NCI-H1092 treated with DMSO at 0.1 percent for 48 hours (cell line): ENCODE data around the gene RAB11FIP5.
"Not testable (repeated sequence)": the region's sequence is repeated elsewhere in the genome, so short reads cannot be mapped to it uniquely, and the experiment has no call there.

Experiments used
- DNase-seq: peaks from one replicate; lab custom pipeline; 2025; lab: John Stamatoyannopoulos, UW

RAB11FIP5 gene

DNA sequence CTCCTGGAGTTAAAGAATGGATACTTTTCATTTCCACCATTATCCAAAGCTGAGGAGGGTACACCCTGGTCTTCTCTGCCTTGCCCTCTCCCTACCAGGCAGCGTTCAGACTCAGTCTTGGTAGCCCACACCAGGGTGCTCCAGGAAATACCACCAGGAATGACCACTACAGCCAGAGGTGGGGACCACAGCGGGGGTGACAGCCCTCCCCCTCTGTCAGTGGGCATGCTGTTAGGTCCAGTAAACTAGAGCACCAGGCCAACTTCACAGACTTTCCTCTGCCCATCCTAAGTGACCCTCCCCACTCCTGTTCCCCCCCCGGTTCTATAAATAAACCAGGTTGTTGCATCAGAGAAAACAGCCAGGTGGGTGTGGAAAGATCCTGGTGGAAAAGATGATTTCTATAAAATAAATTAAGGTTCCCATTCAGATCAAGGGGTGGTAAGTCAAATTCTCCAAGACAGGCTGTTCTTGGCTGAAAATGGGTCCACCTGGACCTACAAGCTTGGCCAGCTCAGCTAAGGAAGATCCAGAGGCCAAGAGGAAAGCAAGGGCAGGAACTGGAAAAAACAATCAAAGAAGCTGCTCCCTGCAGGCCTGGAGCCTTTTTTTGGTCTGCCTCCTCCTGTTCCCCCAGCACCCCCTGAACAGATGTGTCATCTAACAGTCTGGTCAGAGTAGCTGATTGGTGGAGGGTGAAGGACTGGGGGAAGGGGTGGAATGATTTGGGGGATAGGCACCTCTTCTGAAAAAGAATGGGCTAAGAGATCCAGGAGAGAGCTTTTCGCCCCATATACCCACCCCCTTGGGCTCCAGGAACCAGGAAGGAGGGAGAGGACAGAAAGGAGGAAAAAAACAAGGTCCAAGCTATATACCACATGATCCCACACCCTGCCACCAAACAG is 2.3 kb downstream of the RAB11FIP5 start:
- DNase-seq: no peak

DNA sequence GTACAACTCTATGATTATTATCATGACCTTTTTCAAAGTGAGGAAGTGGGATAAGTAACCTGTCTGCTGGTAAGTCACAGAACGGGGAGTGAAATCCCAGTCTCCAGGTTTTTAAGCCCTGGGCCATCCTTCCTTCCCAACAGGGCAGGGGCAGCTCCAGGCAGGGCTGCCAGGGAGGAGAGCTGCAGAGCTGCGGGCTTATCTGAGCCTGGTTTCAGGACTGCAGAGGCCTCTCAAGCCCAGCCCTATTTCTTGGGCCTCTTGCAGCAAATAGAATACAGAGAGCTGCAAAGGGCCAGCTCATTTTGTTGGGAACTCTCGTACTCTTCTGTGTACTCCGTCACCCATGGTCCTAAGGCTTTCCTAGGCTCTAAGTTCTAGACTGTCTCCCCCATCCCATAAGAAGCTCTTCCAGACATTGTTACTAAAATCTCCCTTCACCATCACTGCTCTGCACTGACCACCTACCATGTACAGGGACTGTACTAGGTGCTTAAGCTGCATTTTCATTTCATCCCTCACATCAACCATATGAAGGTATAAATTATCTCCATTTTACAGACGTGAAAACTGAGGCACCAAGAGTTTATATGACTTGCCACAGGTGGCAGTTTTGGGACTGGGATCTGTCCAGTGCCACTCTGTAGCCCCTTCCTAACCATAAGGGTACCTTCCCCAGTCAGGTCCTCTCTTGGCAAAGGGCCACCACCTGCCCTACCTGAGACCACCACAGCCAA is 3.1 kb downstream of the RAB11FIP5 start:
- no peak for DNase-seq

DNA sequence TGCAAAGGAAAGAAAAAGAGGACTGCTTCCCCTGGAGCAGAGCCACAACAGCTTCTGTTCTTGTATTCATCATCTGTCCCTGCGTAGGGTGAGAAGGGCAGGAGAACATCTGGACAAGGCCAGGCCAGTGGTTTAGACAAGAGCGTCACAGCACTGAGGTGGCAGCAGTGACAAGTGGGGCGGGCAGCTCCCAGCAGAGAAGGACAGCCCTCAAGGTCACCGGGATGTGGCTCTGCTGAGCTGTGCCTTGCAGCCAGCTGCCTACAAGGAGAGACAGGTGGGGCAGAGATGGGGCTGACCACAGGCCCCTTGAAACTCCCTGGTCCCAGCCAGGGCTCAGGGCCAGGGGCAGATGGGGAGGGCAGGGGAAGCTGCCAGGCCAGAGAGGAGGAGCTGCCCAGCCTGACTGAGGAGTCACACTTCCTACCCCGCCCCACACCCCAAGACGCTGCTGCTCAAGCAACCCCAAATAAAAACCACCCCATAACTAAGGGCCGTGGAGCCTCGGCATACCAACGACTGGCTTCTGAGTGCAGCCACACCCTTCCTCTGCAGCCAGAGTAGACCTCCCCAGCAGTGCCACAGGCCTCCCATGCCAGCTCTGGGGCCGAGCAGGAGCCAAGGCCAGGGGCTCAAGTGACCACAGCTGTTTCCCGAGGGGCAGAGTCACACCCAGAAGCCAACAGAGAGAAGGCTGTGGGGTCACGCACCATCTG is 5.4 kb downstream of the RAB11FIP5 start:
- DNase-seq: no peak

DNA sequence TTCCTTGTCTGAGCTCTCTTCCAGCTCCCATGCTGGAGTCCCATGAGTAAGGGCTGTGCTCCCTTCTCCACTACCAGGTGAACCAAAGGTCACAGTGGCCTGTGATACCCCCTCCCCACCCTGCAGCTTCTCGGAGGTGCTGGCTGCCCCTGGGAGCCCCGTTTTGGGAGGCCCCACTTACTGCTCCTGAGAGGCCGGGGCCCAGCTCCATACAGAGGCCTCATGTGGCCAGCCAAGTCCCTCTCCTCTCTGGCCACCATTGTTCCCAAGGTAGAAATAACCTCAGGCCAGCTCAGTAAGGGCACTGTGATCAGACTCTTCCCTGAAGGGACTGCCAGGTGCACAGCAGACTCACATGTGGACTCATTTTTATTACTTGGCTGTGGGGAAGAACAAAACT is 6.0 kb downstream of the RAB11FIP5 start:
- no peak for DNase-seq

DNA sequence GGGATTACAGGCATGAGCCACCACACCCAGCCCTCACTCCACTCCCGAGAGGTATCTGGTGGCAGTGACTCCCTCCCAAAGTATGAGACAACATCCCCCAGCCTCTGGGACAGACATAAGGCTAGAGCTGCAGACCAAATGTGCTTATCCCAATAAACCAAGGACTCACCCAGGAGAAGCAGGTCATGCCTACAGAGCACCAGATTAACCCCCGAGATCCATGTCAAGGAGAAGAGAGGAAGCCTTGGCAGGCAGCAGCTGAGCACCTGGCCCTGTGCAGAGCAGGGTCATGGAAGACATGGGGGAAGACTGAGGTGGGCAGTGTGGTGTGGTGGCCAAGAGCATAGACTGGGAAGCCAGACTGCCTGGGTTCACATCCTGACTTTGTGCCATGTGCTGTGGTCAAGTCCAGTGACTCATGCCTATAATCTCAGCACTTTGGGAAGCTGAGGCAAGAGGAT is 7.2 kb downstream of the RAB11FIP5 start:
- DNase-seq: no peak

DNA sequence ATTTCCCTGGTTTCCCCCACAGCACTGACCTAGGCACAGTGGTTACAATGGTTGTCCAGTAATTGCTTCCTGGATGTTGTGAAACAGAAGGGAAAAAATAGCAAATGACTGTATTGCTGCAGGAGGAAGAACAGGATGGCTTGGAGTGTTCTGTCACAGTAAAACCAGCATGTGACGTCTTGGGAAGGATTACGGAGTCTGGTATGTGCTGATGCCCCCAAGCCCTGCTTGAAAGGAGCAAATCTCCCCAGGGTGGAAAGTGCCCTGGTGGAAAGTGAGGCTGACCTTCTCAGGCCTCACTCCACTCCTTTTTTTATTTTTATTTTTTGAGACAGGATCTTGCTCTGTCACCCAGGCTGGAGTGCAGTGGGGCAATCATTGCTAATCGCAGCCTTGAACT is 7.8 kb downstream of the RAB11FIP5 start:
- no peak for DNase-seq

DNA sequence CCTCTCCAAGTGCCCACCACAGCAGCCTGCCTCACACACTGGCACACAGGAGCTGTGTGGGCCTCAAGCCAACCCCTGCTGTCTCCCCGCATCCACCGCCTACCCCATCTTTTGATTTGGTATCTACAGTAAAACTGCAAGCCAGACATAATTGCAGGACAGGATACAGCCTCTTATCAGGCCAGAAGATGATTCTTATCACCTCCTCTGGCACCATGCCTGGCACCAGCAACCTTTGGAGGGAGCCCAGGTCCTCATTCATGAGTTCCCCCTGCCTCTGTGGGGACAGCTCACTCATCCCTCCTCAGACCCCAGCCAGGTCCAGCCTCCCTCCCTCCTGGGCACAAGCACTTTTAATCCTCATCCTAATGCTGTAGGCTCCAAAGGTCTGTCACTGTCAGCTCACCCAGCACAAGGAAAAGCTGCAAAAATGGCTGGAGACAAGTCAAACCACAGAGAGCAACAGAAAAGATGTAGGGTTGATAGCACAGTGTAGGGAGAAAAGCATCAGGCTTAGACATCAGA is 9.7 kb downstream of the RAB11FIP5 start:
- peak; percentile 77 for DNase-seq

DNA sequence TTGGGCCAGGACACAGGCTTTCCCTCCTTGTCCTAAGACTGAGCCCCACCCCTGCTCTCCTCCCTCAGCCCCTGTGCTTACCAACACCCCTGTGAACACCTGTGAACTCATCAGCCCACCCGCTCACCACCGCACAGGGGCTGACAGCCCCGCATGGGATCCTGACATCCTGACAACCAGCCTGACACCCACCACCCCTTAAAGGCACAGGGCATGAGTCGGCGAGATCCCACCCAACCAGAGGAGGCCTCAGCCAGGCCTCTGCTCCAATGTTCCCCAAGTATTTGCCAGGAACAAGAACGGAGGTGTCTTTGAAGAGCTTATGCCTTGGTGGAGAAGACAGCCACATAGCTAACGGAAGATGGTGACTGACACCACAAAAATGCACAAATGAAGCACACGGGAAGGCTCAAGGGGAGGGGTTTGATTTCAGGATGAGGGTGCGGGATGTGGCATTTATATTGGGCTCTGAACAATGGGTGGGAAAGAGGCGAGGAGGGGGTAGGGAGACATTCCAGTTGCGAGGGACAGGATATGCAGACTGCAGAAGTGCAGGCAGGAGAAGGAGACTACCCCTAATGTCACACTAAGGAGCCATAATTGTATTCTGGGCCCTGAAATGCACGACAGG is 11.0 kb downstream of the RAB11FIP5 start:
- no peak for DNase-seq

DNA sequence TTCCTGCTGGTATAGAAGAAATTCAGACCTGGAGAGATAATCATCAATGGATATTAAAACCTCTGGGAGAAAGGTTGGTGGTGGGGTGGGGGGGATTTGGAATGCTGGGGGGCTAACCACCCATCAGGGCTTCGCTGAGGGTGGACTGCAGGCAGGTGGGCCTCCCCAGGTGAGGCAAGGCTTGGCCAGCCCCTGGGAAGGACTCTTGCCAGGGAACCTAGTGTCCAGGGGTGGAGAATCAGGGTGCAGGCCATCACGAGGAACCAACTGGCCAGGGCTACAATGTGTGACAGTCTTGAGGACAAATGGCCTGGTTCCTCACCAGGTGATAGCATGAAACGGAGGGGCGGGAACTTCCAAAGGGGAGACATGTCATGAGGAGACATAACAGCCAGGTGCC is 11.8 kb downstream of the RAB11FIP5 start:
- no peak for DNase-seq

DNA sequence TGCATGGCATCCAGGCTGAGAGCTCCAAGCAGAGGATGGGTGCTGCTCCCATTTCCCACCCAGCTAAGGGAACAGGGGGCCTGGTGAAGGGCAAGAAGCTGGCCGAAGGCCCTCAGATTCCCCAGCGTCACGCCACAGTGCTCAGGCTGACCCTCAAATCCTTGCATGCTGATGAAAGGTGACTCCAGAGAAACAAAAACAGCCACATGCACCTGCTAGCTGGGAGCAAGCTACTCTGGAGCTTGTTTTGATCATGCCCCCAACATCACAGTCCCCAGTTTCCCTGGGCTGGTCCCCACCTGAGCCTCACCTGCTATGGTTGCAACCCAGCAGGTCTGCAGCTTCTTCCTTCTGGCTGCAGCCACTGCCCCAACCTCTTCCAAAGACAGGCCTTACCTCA is 13.3 kb downstream of the RAB11FIP5 start:
- no peak for DNase-seq

DNA sequence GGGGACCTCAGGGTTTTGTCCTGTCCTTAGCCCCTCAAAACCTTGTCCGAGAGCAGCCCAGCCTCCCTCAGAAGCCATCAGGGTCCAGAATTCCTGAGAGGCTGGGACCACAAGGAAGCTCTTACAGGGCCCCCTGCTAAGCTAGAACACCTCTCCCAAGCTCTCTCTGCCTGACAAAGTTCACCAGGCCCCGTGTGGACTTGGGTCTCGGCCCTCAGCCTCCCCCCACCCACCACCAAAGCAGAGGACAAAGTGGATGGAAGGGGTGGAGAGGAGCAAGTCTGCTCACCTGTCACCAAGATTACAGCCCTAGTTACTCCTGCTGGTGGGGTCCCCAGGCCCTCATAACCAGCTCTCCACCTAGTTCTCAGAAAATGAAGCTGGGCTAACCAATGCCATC is 16.8 kb downstream of the RAB11FIP5 start:
- no peak for DNase-seq

DNA sequence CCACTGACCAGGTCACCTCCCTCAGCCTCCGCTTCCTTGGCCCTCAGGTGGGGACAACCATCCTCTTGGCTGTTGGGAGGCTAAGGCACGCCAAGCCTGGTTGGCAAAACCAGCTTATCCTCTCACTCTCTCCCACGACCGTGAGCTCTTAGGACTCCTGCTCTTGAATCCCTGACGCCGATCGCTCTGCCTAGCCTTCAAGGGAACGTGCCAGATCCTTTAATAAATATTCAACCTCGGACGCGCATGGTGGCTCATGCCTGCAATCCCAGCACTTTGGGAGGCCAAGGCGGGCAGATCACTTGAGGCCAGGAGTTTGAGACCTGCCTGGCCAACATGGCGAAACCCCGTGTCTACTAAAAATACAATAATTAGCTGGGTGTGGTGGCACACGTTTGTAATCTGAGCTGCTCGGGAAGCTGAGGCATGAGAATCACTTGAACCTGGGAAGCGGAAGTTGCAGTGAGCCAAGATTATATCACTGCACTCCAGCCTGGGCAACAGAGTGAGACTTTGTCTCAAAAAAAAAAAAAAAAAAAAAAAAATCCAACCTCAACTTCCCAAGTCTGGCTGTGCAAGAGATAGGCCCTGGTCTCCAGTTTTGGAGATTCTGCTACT is 19.0 kb downstream of the RAB11FIP5 start:
- not testable (repeated sequence) for DNase-seq

DNA sequence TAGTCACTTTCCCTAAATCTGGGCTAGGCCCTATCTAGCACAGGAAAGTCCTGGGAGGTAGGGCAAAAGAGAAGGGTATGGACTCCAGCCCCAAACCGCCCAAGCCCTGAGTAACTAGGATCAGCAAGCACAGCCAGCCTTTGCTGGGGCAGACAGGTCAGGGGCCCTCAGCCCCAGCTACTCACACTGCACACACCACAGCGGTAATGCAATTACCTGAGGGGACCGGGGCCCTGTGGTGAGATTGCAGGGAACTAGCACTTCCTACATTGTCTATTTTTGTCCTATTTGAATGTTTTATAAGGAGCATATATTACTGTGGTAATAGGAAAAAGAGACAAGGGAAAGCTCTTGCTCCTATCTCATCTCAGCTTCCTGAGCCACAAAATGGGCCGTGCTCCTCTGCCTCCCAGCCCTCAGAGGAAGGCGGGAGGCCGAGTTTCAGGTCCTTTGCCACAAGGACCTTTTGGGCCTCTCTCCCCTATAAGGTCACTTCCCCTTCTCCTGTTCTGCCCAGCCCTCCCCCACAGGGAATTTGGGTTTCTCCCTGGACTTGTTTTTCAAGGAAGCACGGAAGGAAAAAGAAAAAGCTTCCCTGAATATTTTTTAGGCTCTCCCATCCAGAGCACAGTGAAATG is 20.5 kb downstream of the RAB11FIP5 start:
- DNase-seq: no peak

DNA sequence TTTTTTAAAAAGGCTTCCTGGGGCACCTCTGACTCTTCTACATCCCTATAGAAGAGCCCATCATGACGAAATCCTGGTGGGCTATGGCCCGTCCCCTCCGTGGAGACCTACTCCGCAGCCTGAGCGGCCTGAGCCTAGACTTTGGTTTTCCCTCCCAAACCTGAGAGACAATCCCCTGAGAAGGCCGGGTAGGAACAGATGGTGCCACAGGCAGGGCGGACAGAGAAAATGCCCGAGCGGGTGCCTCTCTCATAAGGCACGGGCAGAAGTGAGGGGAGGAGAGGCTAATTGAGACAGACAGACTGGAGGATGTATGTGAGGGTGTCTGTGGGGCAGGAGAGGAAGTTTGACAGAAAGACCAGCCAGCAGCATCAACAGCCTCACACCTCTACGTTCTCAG is 21.1 kb downstream of the RAB11FIP5 start:
- no peak for DNase-seq

DNA sequence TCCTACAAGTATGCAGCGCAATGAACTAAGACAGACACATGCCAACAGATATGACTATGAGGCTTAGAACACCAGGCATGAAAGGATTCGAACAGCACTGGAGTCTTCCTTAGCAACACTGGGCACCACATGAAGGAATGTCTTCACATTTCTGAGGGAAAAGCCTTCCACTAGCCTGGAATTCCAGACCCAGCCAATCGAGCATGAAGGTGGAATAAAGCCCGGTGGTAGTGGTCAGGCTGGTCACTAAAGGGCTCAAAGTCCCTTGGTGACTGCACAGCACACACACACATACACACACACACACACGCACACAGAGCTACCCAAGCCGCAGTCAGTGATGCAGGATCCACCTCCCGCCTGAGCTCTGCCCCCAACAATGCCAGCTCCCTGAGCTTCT is 21.6 kb downstream of the RAB11FIP5 start:
- no peak for DNase-seq

DNA sequence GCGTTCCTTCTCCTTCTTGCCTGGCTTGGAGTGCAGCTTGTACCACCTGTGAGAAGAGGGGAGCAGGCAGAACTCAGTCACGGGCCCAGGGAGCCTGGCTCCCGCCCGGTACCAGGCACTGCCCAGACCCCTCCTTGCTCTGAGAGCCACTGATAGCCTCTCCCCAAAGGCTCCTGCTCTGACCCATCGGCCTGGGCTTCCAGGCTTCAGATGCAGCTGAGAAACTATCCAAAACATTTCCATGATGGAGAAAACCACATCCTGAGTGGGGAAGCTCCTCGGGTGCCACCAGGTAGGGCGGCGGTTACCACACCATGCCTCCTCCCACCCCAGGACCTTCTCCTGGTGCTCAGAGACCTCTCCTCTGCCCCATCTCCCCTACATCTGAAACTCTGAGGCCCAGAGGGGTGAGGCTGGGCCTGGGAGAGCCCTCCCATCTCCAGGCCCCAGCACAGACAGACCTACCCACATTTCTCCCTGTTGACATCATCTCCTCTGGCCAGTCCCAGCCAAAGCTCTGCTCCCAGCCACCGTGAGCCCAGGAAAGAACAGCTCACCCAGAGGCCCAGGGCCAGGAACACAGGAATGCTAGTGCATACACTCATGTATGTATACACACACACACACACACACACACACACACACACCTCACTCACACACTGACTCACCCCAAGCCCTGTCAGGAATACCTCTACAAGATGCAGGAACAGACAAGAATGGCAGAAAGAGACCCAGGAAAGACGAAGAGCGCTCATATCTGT is 23.3 kb downstream of the RAB11FIP5 start:
- no peak for DNase-seq

DNA sequence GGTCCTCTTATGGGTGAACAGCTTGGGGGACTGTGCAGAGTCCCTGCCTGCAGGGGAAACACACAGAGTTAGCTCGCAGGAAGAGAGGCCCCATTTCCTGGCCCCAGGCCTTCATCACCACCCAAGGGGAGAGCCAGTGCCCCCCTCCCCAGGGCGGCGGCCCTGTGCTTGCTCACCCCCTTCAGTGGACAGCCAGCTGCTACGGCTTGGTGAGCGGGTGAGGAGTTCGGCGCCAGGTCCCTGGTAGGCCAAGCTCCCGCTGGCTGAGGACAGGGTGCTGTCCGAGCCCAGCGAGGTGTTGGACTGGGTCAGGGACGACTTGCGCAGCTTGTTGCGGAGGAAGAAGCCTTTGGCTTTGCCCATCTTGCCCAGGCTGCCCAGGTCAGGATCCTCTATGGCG is 24.0 kb downstream of the RAB11FIP5 start:
- DNase-seq: no peak

DNA sequence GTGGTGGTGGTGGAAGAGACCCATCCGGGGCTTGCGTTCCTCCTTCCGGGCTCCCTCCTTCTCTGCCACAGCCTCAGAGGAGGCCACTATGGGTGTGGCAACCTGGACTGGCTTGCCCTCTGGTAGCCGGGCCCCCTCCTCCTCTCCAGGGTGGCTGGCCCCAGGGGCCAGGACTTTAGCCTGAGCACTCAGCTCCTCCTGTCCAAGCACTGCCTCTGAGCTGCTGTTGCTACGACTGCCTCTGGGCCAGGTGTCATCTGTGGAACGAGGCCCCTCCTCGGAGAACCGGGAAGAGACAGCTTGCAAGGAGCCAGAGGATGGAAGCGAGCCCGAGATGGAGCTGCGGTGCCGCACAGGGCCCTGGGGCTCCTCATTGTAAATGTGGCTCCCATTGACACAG is 24.5 kb downstream of the RAB11FIP5 start:
- DNase-seq: no peak

DNA sequence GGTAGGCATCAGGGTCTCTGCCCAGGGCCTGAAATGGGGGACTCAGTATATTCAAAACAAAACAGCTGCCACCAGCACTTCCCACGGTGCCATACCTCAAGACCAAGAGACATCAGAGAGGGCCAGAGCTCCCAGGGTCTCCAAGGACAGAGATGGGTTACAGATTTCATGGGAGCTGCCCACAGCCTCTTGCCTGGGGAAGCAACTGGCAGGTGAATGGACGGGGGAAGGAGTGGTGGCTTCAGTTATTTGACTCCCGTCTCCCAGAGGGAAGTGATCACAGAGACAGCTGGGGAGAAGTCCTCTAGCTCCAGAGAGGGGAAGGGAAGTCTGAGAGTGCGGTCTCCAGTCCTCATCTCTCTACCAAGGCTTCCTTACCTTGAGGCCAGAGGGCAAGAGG is 25.4 kb downstream of the RAB11FIP5 start:
- no peak for DNase-seq

DNA sequence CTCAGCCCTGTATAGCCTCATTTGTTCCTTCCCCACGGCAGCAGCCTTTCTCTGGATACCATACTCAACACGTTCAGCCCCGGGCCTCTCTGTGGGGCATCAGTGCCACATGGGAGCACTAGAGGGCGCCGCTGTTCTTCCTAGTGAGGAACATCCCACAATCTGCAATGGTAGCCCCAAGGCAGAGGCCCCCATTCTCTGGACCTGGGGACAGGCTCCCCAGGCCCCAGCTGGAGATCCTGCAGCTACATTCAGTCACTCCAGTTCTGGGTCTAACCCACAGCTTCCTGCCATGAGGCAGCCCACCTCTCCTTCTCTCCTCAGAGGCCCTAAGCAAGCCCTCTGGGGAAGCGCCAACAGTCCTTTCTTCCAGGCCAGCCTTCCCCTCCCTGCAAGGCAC is 27.1 kb downstream of the RAB11FIP5 start:
- DNase-seq: peak; percentile 17
